ENCODE results near the gene FGGY. TPM values are rescaled to one million over a fixed set of nuclear protein-coding genes. Genes with fewer than 3 reads are reported as not detected.

Gene FGGY
- total and polyA plus RNA-seq, 4 donors = 16.0 to 67.0 (median 43.4) TPM

DNA sequence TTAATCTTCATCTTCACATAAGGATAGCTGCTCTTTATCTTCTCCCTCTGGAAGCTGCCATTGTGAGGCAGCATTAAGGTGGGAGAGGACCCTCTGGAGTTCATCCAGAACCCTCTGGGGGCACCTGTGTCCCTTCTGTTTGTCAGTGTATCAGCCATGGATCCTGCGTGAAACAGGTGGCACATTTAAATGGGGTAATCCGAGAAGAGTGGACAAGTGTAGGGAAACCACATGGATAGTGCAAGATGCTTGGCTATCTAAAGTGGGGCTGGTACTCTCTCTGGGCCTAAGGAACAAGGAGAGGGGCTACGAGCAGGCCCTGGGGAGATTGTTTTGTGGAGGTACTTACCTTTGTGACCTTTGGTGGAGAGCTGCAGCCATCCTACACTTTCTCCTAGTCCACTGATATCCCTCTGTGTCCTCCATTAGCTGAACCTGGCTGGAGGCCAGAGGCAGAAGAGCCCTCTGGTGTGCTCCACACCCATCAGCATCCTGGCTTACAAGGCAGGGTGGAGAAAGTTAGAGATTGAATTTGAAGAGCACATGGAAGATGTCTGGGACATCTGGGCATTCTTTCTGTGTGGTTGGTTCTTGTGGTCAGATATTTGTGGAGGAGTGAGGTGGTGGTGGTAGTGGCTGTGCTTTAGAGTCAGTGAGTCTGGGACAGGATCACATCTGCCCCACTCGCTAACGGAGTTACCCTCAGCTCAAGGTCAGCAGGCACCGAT, 117.7 kb downstream of the FGGY start:
- H3K4me3 ChIP-seq (ENCODE audit: low read depth in 1 of 3, low read length in 3 of 3) = no peak overlapping the region
- H3K9me3 ChIP-seq (ENCODE audit: control insufficient read depth in 4 of 4, low read length in 3 of 4) = no peaks in the 10 kb centered on the region
- no peak overlapping the region for H3K9ac ChIP-seq (ENCODE audit: low read depth in 1 of 2, low read length in 2 of 2)
- DNase-seq (ENCODE audit: low spot score) = no peak
- WGBS = 86% methylated on average over 6 of the region's 6 CpGs
- no peak for TF ChIP-seq RXRA (IDR thresholded peaks at IDR 0.05)
- TF ChIP-seq ATF3 (IDR thresholded peaks at IDR 0.05) = no peak
- no peak for TF ChIP-seq EGR1 (IDR thresholded peaks at IDR 0.05; ENCODE audit: low read depth in 2 of 2)
- no peak for TF ChIP-seq CTCF (IDR thresholded peaks at IDR 0.05; ENCODE audit: low read depth, low read length, missing input control)
- no peak for TF ChIP-seq FOXA2 (IDR thresholded peaks at IDR 0.05)
- TF ChIP-seq, protein P1, sequence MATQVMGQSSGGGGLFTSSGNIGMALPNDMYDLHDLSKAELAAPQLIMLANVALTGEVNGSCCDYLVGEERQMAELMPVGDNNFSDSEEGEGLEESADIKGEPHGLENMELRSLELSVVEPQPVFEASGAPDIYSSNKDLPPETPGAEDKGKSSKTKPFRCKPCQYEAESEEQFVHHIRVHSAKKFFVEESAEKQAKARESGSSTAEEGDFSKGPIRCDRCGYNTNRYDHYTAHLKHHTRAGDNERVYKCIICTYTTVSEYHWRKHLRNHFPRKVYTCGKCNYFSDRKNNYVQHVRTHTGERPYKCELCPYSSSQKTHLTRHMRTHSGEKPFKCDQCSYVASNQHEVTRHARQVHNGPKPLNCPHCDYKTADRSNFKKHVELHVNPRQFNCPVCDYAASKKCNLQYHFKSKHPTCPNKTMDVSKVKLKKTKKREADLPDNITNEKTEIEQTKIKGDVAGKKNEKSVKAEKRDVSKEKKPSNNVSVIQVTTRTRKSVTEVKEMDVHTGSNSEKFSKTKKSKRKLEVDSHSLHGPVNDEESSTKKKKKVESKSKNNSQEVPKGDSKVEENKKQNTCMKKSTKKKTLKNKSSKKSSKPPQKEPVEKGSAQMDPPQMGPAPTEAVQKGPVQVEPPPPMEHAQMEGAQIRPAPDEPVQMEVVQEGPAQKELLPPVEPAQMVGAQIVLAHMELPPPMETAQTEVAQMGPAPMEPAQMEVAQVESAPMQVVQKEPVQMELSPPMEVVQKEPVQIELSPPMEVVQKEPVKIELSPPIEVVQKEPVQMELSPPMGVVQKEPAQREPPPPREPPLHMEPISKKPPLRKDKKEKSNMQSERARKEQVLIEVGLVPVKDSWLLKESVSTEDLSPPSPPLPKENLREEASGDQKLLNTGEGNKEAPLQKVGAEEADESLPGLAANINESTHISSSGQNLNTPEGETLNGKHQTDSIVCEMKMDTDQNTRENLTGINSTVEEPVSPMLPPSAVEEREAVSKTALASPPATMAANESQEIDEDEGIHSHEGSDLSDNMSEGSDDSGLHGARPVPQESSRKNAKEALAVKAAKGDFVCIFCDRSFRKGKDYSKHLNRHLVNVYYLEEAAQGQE (IDR thresholded peaks at IDR 0.05) = no peak
- no peak for TF ChIP-seq HNF4G (IDR thresholded peaks at IDR 0.05)
- no peak for TF ChIP-seq FOXA1 (IDR thresholded peaks at IDR 0.05)
- TF ChIP-seq, protein P2, sequence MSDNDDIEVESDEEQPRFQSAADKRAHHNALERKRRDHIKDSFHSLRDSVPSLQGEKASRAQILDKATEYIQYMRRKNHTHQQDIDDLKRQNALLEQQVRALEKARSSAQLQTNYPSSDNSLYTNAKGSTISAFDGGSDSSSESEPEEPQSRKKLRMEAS (IDR thresholded peaks at IDR 0.05) = no peak
- H3K27me3 ChIP-seq (ENCODE audit: control insufficient read depth in 4 of 4, insufficient read depth in 4 of 4, low read length in 3 of 4) = no peaks in the 10 kb centered on the region
- H3K27ac ChIP-seq (ENCODE audit: low read depth in 1 of 2, low read length in 2 of 2) = no peak overlapping the region
- H3K36me3 ChIP-seq (ENCODE audit: control insufficient read depth in 4 of 4, insufficient read depth in 3 of 4, low read depth in 1 of 4, low read length in 3 of 4) = no peaks in the 10 kb centered on the region
- H3K4me1 ChIP-seq (ENCODE audit: control insufficient read depth in 4 of 4, insufficient read depth in 4 of 4, low read length in 3 of 4) = peaks cover 0 to 17% (median 11%) of the 10 kb centered on the region in 4 donors

DNA sequence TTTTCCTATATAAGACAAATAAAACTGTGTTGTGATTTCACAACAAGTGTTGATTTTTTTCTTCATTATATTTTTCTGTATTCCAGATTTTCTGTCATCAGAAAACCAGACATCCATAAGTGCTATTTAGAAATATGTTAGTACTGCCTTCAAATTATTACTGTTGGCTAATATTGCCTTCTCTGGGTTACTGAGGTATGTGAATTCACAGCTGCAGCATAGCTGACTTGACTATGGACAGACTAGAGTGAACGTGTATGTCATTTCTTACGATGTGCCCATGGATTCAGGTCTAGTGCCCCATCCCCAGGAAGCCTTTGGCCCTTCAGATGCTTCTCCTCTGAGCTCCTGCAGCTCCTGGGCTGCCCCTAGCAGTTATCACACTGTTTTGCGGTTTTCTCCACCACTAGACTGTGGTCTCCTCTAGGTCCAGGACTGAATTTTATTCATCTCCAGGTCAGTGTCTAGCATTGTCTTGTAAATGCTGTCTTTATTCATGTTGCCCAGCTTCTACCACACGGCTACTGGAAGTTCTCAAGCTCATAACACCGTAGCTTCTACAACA, 118.5 kb downstream of the FGGY start:
- no peak overlapping the region for H3K9ac ChIP-seq (ENCODE audit: low read depth in 1 of 2, low read length in 2 of 2)
- DNase-seq (ENCODE audit: low spot score) = no peak
- H3K4me3 ChIP-seq (ENCODE audit: low read depth in 1 of 3, low read length in 3 of 3) = no peak overlapping the region
- TF ChIP-seq FOXA2 (IDR thresholded peaks at IDR 0.05) (no peak), ATF3 (IDR thresholded peaks at IDR 0.05) (no peak), SP1 (IDR thresholded peaks at IDR 0.05) (no peak), FOXA1 (IDR thresholded peaks at IDR 0.05) (no peak), GABPA (IDR thresholded peaks at IDR 0.05 in 1 of 2, conservative IDR thresholded peaks at IDR 0.05 in 1 of 2) (no peak), EGR1 (IDR thresholded peaks at IDR 0.05; ENCODE audit: low read depth in 2 of 2) (no peak), HNF4A (conservative IDR thresholded peaks at IDR 0.05) (no peak), JUND (IDR thresholded peaks at IDR 0.05) (no peak), TAF1 (conservative IDR thresholded peaks at IDR 0.05) (no peak), CTCF (IDR thresholded peaks at IDR 0.05; ENCODE audit: low read depth, low read length, missing input control) (no peak)
- TF ChIP-seq, protein P1 (IDR thresholded peaks at IDR 0.05) = no peak
- TF ChIP-seq, protein P3, sequence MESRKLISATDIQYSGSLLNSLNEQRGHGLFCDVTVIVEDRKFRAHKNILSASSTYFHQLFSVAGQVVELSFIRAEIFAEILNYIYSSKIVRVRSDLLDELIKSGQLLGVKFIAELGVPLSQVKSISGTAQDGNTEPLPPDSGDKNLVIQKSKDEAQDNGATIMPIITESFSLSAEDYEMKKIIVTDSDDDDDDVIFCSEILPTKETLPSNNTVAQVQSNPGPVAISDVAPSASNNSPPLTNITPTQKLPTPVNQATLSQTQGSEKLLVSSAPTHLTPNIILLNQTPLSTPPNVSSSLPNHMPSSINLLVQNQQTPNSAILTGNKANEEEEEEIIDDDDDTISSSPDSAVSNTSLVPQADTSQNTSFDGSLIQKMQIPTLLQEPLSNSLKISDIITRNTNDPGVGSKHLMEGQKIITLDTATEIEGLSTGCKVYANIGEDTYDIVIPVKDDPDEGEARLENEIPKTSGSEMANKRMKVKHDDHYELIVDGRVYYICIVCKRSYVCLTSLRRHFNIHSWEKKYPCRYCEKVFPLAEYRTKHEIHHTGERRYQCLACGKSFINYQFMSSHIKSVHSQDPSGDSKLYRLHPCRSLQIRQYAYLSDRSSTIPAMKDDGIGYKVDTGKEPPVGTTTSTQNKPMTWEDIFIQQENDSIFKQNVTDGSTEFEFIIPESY (IDR thresholded peaks at IDR 0.05) = no peak
- no peaks in the 10 kb centered on the region for H3K9me3 ChIP-seq (ENCODE audit: control insufficient read depth in 4 of 4, low read length in 3 of 4)
- no peak overlapping the region for H3K27ac ChIP-seq (ENCODE audit: low read depth in 1 of 2, low read length in 2 of 2)
- 97% methylated on average over 5 of the region's 5 CpGs for WGBS
- no peaks in the 10 kb centered on the region for H3K36me3 ChIP-seq (ENCODE audit: control insufficient read depth in 4 of 4, insufficient read depth in 3 of 4, low read depth in 1 of 4, low read length in 3 of 4)
- H3K4me1 ChIP-seq (ENCODE audit: control insufficient read depth in 4 of 4, insufficient read depth in 4 of 4, low read length in 3 of 4) = peaks cover 0 to 17% (median 11%) of the 10 kb centered on the region in 4 donors
- no peaks in the 10 kb centered on the region for H3K27me3 ChIP-seq (ENCODE audit: control insufficient read depth in 4 of 4, insufficient read depth in 4 of 4, low read length in 3 of 4)

All from liver (tissue), 9 donors.